Hematopoietic multipotent progenitor cell (in vitro differentiated cells): ENCODE measurements around the gene PCDHA9. TPM values are rescaled to one million over a fixed set of nuclear protein-coding genes. Genes with fewer than 3 reads are reported as not detected.
"Not testable (repeated sequence)": the region's sequence is repeated elsewhere in the genome, so short reads cannot be mapped to it uniquely, and the experiment has no call there.

Experiments
- DNase-seq, 3 donors: peaks; one replicate each; pipeline ENCODE4 v3.0.0-alpha.2; 2011 to 2015; ENCODE audit warnings: low read depth in 2 of 3, low spot score in 2 of 3
- total RNA-seq: library from RNA; depleted of rRNA; stranded (reverse); fragments of >200 nt; gene quantifications from one replicate; pipeline ENCODE4 v1.2.3, GENCODE V29; 2012

Gene PCDHA9
- total RNA-seq, 1 donor: under 0.01 TPM

DNA sequence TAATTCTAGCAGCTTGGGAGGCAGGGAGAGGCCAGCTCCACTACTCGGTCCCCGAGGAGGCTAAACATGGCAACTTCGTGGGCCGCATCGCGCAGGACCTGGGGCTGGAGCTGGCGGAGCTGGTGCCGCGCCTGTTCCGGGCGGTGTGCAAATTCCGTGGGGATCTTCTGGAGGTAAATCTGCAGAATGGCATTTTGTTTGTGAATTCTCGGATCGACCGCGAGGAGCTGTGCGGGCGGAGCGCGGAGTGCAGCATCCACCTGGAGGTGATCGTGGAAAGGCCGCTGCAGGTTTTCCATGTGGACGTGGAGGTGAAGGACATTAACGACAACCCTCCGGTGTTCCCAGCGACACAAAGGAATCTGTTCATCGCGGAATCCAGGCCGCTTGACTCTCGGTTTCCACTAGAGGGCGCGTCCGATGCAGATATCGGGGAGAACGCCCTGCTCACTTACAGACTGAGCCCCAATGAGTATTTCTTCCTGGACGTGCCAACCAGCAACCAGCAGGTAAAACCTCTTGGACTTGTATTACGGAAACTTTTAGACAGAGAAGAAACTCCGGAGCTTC lies 13.7 kb upstream of the PCDHA9 start:
- not testable (repeated sequence) for DNase-seq

DNA sequence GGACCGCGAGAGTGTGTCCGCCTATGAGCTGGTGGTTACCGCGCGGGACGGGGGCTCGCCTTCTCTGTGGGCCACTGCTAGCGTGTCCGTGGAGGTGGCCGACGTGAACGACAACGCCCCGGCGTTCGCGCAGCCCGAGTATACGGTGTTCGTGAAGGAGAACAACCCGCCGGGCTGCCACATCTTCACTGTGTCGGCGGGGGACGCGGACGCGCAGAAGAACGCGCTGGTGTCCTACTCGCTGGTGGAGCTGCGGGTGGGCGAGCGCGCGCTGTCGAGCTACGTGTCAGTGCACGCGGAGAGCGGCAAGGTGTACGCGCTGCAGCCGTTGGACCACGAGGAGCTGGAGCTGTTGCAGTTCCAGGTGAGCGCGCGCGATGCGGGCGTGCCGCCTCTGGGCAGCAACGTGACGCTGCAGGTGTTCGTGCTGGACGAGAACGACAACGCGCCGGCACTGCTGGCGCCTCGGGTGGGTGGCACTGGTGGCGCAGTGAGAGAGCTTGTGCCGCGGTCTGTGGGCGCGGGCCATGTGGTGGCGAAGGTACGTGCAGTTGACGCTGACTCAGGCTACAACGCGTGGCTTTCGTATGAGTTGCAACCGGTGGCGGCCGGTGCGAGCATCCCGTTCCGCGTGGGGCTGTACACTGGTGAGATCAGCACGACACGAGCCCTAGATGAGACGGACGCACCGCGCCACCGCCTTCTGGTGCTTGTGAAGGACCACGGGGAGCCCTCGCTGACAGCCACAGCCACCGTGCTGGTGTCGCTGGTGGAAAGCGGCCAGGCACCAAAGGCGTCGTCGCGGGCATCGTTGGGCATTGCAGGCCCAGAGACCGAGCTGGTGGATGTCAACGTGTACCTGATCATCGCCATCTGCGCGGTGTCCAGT lies 12.3 kb upstream of the PCDHA9 start:
- DNase-seq: no peak

DNA sequence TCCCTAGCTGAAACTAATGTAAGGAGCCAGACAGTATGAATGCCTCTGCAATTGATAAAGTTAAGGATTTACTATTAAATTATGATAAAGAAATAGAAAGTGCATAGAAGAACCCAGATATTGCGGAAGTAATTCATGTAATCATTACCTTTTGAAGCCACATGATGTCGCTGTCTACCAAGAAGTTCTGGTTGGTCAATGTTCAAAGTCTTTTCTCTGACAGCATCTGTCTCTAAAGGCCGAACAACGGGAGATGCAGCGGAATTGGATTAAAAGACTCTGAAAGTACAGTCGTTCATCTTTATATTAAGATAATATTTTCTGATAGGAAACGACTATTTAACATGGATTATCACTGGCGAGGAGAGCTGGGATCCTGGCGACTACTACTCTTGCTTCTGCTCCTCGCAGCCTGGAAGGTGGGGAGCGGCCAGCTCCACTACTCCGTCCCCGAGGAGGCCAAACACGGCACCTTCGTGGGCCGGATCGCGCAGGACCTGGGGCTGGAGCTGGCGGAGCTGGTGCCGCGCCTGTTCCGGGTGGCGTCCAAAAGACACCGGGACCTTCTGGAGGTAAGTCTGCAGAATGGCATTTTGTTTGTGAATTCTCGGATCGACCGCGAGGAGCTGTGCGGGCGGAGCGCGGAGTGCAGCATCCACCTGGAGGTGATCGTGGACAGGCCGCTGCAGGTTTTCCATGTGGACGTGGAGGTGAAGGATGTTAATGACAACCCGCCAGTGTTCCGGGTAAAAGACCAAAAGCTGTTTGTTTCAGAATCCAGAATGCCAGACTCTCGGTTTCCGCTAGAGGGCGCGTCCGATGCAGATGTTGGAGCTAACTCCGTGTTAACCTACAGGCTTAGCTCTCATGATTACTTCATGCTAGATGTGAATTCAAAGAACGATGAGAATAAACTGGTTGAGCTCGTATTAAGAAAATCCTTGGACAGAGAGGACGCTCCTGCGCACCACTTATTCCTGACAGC lies 6.9 kb upstream of the PCDHA9 start, which contains the start of gene PCDHA8:
TSS of gene PCDHA8 (plus strand) at position 210 of the 985 bp plus-strand sequence. CDS start at position 345, 135 bp downstream.
- DNase-seq: no peak

DNA sequence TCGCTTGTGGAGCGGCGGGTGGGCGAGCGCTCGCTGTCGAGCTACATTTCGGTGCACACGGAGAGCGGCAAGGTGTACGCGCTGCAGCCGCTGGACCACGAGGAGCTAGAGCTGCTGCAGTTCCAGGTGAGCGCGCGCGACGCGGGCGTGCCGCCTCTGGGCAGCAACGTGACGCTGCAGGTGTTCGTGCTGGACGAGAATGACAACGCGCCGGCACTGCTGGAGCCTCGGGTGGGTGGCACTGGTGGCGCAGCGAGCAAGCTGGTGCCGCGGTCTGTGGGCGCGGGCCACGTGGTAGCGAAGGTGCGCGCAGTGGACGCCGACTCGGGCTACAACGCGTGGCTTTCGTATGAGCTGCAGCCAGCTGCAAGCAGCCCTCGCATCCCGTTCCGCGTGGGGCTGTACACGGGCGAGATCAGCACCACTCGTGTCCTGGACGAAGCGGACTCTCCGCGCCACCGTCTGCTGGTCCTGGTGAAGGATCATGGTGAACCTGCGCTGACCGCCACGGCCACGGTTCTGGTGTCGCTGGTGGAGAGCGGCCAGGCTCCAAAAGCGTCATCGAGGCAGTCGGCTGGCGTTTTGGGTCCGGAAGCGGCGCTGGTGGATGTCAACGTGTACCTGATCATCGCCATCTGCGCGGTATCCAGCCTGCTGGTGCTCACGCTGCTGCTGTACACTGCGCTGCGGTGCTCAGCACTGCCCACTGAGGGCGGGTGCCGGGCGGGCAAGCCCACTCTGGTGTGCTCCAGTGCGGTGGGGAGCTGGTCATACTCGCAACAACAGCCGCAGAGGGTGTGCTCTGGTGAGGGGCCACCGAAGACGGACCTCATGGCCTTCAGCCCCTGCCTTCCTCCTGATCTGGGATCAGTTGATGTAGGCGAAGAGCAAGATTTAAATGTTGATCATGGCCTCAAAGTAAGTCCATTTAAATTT lies 5.1 kb upstream of the PCDHA9 start:
- DNase-seq: no peak

DNA sequence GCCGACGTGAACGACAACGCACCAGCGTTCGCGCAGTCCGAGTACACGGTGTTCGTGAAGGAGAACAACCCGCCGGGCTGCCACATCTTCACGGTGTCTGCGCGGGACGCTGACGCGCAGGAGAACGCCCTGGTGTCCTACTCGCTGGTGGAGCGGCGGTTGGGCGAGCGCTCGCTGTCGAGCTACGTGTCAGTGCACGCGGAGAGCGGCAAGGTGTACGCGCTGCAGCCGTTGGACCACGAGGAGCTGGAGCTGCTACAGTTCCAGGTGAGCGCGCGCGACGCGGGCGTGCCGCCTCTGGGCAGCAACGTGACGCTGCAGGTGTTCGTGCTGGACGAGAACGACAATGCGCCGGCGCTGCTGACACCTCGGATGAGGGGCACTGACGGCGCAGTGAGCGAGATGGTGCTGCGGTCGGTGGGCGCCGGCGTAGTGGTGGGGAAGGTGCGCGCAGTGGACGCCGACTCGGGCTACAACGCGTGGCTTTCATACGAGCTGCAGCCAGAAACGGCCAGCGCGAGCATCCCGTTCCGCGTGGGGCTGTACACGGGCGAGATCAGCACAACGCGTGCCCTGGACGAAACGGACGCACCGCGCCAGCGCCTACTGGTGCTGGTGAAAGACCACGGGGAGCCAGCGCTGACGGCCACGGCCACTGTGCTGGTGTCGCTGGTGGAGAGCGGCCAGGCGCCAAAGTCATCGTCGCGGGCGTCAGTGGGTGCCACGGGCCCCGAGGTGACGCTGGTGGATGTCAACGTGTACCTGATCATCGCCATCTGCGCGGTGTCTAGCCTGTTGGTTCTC lies 1.9 kb downstream of the PCDHA9 start:
- DNase-seq: not testable (repeated sequence)

DNA sequence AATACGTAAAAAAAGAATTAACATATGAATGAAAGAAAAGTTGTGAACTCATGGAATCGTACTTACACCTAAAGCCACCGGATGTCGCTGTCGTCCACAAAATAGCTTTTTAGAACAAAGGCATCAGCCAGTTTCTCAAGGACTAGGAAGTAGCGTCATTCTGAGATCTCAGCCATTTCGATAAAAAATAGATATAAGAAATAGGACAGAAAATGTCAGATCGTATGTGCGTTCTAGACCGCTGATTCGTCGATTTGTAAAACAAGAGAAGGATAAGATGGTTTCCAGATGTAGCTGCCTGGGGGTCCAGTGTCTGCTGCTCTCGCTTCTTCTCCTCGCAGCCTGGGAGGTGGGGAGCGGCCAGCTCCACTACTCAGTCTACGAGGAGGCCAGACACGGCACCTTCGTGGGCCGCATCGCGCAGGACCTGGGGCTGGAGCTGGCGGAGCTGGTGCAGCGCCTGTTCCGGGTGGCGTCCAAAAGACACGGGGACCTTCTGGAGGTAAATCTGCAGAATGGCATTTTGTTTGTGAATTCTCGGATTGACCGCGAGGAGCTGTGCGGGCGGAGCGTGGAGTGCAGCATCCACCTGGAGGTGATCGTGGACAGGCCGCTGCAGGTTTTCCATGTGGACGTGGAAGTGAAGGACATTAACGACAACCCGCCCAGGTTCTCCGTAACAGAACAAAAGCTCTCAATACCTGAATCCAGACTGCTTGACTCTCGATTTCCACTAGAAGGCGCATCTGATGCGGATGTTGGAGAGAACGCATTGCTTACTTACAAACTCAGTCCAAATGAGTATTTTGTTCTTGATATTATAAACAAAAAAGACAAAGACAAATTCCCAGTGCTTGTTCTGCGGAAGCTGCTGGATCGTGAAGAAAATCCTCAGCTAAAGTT lies 7.8 kb downstream of the PCDHA9 start, which contains the start of gene PCDHA10:
TSS of gene PCDHA10 (plus strand) at position 126 of the 903 bp plus-strand sequence. CDS start at position 278, 152 bp downstream.
- peak in 1 of 3 donors; percentile 24 for DNase-seq

DNA sequence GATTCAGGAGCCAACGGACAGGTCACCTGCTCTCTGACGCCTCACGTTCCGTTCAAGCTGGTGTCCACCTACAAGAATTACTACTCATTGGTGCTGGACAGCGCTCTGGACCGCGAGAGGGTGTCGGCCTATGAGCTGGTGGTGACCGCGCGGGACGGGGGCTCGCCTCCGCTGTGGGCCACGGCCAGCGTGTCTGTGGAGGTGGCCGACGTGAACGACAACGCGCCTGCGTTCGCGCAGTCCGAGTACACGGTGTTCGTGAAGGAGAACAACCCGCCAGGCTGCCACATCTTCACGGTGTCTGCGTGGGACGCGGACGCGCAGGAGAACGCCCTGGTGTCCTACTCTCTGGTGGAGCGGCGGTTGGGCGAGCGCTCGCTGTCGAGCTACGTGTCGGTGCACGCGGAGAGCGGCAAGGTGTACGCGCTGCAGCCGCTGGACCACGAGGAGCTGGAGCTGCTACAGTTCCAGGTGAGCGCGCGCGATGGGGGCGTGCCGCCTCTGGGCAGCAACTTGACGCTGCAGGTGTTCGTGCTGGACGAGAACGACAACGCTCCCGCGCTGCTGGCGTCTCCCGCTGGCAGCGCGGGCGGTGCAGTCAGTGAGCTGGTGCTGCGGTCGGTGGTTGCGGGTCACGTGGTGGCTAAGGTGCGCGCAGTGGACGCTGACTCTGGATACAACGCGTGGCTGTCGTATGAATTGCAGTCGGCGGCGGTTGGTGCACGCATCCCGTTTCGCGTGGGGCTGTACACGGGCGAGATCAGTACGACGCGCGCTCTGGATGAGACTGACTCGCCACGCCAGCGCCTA lies 9.2 kb downstream of the PCDHA9 start:
- DNase-seq: no peak

DNA sequence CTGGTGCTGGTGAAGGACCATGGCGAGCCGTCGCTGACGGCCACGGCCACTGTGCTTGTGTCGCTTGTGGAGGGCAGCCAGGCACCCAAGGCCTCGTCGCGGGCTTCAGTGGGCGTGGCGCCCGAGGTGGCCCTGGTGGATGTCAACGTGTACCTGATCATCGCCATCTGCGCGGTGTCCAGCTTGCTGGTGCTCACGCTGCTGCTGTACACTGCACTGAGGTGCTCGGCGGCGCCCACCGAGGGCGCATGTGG lies 9.7 kb downstream of the PCDHA9 start:
- DNase-seq: no peak

DNA sequence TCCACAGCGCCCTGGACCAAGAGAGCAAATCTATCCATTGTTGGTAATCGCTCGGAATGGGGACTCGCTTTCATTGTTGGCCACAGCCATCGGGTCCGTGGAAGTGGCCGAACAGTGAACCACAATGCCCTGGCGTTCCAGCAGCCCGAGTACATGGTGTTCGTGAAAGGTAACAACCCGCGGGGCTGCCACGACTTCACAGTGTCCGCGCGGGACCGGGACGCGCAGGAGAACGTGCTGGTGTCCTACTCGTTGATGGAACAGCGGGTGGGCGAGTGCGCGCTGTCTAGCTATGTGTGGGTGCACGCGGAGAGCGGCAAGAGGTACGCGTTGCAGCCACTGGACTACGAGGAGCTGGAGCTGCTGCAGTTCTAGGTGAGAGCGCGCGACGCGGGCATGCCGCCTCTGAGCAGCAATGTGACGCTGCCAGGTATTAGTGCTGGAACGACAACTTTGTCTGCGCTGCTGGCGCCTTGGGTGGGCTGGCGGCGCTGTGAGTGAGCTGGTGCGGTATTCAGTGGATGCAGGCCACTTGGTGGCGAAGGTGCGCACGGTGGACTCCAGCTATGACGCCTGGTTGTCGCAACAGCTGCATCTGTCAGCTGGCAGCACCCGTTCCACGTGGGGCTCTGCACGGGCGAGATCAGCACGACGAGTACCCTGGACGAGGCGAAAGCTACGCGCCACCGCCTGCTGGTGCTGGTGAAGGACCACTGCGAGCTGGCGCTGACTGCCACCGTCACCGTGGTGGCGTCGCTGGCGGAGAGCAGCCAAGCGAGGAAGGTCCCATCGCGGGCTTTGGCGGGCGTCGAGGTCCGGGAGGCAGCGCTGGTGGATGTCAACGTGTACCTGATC lies 14.5 kb downstream of the PCDHA9 start:
- no peak for DNase-seq

DNA sequence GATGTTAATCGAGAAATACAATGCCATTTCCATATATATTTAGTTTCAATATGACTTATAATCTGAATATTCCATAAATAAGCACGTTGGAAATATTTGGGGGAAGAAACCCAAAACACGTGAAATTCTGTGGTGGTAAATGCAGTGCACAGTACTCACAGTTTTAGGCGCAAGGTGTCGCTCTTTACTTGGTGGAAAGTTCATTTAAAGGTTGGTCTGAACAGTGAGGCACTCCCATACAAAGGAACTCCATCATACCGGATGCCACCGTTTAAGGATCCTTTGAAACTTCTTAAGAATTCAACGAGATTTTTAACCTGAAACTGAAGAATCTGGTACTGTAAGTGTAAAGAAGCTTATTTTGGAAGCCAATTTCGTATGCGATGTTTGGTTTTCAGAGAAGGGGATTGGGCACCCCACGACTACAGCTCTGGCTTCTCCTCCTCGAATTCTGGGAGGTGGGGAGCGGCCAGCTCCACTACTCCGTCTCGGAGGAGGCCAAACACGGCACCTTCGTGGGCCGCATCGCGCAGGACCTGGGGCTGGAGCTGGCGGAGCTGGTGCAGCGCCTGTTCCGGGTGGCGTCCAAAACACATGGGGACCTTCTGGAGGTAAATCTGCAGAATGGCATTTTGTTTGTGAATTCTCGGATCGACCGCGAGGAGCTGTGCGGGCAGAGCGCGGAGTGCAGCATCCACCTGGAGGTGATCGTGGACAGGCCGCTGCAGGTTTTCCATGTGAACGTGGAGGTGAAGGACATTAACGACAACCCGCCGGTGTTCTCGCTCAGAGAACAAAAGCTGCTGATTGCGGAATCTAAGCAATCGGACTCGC lies 20.8 kb downstream of the PCDHA9 start, which contains the start of gene PCDHA11:
TSS of gene PCDHA11 (plus strand) at position 237 of the 834 bp plus-strand sequence. CDS start at position 384, 147 bp downstream.
- peak in 1 of 3 donors; percentile 1 for DNase-seq

DNA sequence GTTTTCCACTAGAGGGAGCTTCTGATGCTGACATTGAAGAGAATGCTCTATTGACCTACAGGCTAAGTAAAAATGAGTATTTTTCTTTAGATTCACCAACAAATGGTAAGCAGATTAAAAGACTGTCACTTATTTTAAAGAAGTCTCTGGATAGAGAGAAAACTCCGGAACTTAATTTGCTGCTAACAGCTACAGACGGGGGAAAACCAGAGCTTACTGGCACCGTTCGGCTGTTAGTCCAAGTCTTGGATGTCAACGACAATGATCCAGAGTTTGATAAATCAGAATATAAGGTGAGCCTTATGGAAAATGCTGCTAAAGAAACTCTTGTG lies 21.3 kb downstream of the PCDHA9 start:
- DNase-seq: no peak

DNA sequence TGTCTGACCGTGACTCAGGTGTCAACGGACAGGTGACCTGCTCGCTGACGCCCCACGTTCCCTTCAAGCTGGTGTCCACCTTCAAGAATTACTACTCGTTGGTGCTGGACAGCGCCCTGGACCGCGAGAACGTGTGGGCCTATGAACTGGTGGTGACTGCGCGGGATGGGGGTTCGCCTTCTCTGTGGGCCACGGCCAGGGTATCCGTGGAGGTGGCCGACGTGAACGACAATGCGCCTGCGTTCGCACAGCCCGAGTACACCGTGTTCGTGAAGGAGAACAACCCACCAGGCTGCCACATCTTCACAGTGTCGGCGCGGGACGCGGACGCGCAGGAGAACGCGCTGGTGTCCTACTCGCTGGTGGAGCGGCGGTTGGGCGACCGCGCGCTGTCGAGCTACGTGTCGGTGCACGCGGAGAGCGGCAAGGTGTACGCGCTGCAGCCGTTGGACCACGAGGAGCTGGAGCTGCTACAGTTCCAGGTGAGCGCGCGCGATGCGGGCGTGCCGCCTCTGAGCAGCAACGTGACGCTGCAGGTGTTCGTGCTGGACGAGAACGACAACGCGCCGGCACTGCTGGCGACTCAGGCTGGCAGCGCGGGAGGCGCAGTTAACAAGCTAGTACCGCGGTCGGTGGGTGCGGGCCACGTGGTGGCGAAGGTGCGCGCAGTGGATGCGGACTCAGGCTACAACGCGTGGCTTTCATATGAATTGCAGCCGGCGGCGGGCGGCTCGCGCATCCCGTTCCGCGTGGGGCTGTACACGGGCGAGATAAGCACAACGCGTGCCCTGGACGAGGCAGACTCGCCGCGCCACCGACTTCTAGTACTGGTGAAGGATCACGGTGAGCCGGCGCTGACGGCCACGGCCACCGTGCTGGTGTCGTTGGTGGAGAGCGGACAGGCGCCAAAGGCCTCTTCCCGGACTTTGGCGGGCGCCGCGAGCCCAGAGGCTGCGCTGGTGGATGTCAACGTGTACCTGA lies 22.3 kb downstream of the PCDHA9 start:
- DNase-seq: no peak

DNA sequence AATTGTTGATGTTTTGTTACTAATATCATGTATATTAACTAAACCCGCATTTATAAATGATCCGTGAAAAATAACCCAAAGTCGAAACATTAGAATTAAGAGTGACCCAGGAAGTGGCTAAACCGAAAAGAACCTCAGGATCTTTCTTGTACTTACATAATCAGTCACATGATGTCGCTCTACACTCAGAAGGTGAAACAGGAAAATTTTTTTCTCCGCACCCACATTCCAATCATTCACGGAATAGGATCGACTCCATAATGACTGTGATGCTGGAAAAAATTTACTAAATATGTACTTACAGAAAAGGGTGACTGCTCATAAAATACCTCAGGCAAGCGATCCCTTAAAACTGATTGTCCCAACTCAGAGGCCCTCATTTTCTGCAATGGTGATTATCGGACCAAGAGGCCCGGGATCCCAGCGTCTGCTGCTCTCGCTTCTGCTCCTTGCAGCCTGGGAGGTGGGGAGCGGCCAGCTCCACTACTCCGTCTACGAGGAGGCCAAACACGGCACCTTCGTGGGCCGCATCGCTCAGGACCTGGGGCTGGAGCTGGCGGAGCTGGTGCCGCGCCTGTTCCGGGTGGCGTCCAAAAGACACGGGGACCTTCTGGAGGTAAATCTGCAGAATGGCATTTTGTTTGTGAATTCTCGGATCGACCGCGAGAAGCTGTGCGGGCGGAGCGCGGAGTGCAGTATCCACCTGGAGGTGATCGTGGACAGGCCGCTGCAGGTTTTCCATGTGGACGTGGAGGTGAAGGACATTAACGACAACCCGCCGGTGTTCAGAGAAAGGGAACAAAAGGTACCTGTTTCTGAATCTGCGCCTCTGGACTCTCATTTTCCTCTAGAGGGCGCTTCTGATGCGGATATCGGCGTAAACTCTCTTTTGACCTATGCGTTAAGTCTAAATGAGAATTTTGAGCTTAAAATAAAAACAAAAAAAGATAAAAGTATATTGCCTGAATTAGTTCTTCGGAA lies 27.2 kb downstream of the PCDHA9 start, which contains the start of gene PCDHA12:
TSS of gene PCDHA12 (plus strand) at position 224 of the 981 bp plus-strand sequence. CDS start at position 389, 165 bp downstream.
- DNase-seq: no peak
